GM23338 (cell line): Measurements from ENCODE around the gene ENOSF1. TPM values are rescaled to one million over a fixed set of nuclear protein-coding genes. Genes with fewer than 3 reads are reported as not detected.

Experiments
- ATAC-seq: fragments of 200-7000 bp; cut with Tn5 transposase; 3 replicates; pipeline ENCODE4 v1.9.1; 2020
- DNase-seq: peaks from one replicate; pipeline ENCODE4 v3.0.0-alpha.2; 2015; ENCODE audit warnings: low spot score
- H2AFZ ChIP-seq: fragments of 200-600 bp; sonication (generic); 2 replicates; pipeline ENCODE4 v1.8.0; 2016; ENCODE audit warnings: antibody characterized with exemption, mild to moderate bottlenecking, moderate library complexity
- H3F3A ChIP-seq: fragments of 200-600 bp; sonication (generic); replicated peaks from 2 replicates; pipeline ENCODE4 v1.8.0; 2017; ENCODE audit warnings: antibody characterized with exemption, mixed run types, low read depth
- H3K27ac ChIP-seq: fragments of 200-600 bp; sonication (generic); 2 replicates; pipeline ENCODE4 v1.6.1; 2016; ENCODE audit warnings: low read depth
- H3K27me3 ChIP-seq: fragments of 200-600 bp; sonication (generic); 2 replicates; pipeline ENCODE4 v1.8.0; 2016; ENCODE audit warnings: mild to moderate bottlenecking, mixed run types, moderate library complexity; ENCODE audit not compliant: insufficient read depth
- H3K36me3 ChIP-seq: fragments of 200-600 bp; sonication (generic); 2 replicates; pipeline ENCODE4 v1.8.0; 2016; ENCODE audit warnings: mild to moderate bottlenecking; ENCODE audit not compliant: insufficient read depth
- H3K4me1 ChIP-seq: fragments of 200-600 bp; sonication (generic); 2 replicates; pipeline ENCODE4 v1.8.0; 2016; ENCODE audit warnings: mild to moderate bottlenecking, moderate library complexity; ENCODE audit not compliant: insufficient read depth
- H3K4me2 ChIP-seq: fragments of 200-600 bp; sonication (generic); 2 replicates; pipeline ENCODE4 v1.7.1; 2017; ENCODE audit warnings: mixed run types
- H3K4me3 ChIP-seq: fragments of 200-600 bp; sonication (generic); 2 replicates; pipeline ENCODE4 v1.6.1; 2016; ENCODE audit warnings: mixed run types
- H3K79me2 ChIP-seq: fragments of 200-600 bp; sonication (generic); replicated peaks from 2 replicates; pipeline ENCODE4 v1.8.0; 2017; ENCODE audit warnings: mild to moderate bottlenecking; ENCODE audit not compliant: insufficient read depth
- H3K9me2 ChIP-seq: fragments of 200-600 bp; sonication (generic); 2 replicates; pipeline ENCODE4 v1.8.0; 2017; ENCODE audit not compliant: insufficient read depth
- H4K20me1 ChIP-seq: fragments of 200-600 bp; sonication (generic); replicated peaks from 2 replicates; pipeline ENCODE4 v1.8.0; 2017; ENCODE audit warnings: mild to moderate bottlenecking; ENCODE audit not compliant: insufficient read depth
- H3K27ac Mint-ChIP-seq: 2 replicates; pipeline ENCODE4 v1.8.0; 2020; ENCODE audit warnings: inconsistent platforms, mild to moderate bottlenecking, moderate library complexity, mixed read lengths
- H3K27me3 Mint-ChIP-seq: 3 replicates; pipeline ENCODE4 v1.8.0; 2022; ENCODE audit warnings: low read depth, mild to moderate bottlenecking, moderate library complexity, mixed read lengths, inconsistent platforms; ENCODE audit not compliant: insufficient read depth, poor library complexity
- H3K36me3 Mint-ChIP-seq: 3 replicates; pipeline ENCODE4 v1.8.0; 2021; ENCODE audit warnings: low read depth, mild to moderate bottlenecking, inconsistent platforms, moderate library complexity, mixed read lengths
- H3K4me1 Mint-ChIP-seq: 3 replicates; pipeline ENCODE4 v1.8.0; 2020; ENCODE audit warnings: mild to moderate bottlenecking, inconsistent platforms, mixed read lengths
- H3K4me3 Mint-ChIP-seq: 3 replicates; pipeline ENCODE4 v1.8.0; 2021; ENCODE audit warnings: moderate library complexity, mild to moderate bottlenecking, inconsistent platforms, mixed read lengths
- H3K9me3 Mint-ChIP-seq: 3 replicates; pipeline ENCODE4 v1.8.0; 2020; ENCODE audit warnings: moderate library complexity, mild to moderate bottlenecking, inconsistent platforms, mixed read lengths
- CREB1 ChIP-seq: fragments of 250-450 bp; sonication (Bioruptor Pico); IDR thresholded peaks from 2 replicates; pipeline ENCODE4 v1.5.0; 2020; ENCODE audit warnings: low read depth, mild to moderate bottlenecking, moderate library complexity
- ETS1 ChIP-seq: IDR thresholded peaks from 2 replicates; pipeline ENCODE4 v1.6.1; 2016; ENCODE audit warnings: antibody characterized with exemption
- EZH2 ChIP-seq: fragments of 200-600 bp; sonication (generic); IDR thresholded peaks from one replicate; pipeline ENCODE4 v1.8.0; 2017; ENCODE audit warnings: antibody characterized with exemption, mild to moderate bottlenecking, low read depth; ENCODE audit not compliant: unreplicated experiment
- EZH2phosphoT487 ChIP-seq: fragments of 200-600 bp; sonication (generic); IDR thresholded peaks from one replicate; pipeline ENCODE4 v1.8.1; 2018; ENCODE audit warnings: antibody characterized with exemption; ENCODE audit not compliant: unreplicated experiment
- JUNB ChIP-seq: IDR thresholded peaks from one replicate; pipeline ENCODE4 v1.6.1; 2016; ENCODE audit warnings: antibody characterized with exemption; ENCODE audit not compliant: unreplicated experiment
- NANOG ChIP-seq: IDR thresholded peaks from 2 replicates; pipeline ENCODE4 v1.6.1; 2016; ENCODE audit warnings: antibody characterized with exemption, borderline replicate concordance
- POLR2AphosphoS5 ChIP-seq: IDR thresholded peaks from 2 replicates; pipeline ENCODE4 v1.6.1; 2016; ENCODE audit warnings: antibody characterized with exemption, low read depth
- REST ChIP-seq: IDR thresholded peaks from one replicate; pipeline ENCODE4 v1.6.1; 2018; ENCODE audit warnings: antibody characterized with exemption; ENCODE audit not compliant: unreplicated experiment
- STAT1 ChIP-seq: IDR thresholded peaks from one replicate; pipeline ENCODE4 v1.6.1; 2016; ENCODE audit warnings: antibody characterized with exemption; ENCODE audit not compliant: unreplicated experiment
- ZNF114 ChIP-seq: fragments of 250-450 bp; sonication (Bioruptor Pico); IDR thresholded peaks from 2 replicates; pipeline ENCODE4 v1.5.0; 2020; ENCODE audit warnings: mild to moderate bottlenecking, moderate library complexity
- ZNF331 ChIP-seq: fragments of 250-450 bp; sonication (Bioruptor Pico); IDR thresholded peaks from 2 replicates; pipeline ENCODE4 v1.5.0; 2020; ENCODE audit warnings: low read depth, mild to moderate bottlenecking, moderate library complexity
- ZNF462 ChIP-seq: fragments of 250-450 bp; sonication (Bioruptor Pico); IDR thresholded peaks from 2 replicates; pipeline ENCODE4 v1.5.0; 2020; ENCODE audit warnings: mild to moderate bottlenecking, moderate library complexity
- polyA plus RNA-seq: library from polyadenylated mRNA; unstranded; fragments of >200 nt; fragmentation: Nextera tagmentation; extraction: Ambion mirVana; gene quantifications from 2 replicates; pipeline ENCODE4 v1.2.1, GENCODE V29; 2016
- total RNA-seq: library from RNA; depleted of rRNA; stranded (reverse); fragments of >200 nt; shearing (Covaris generic); gene quantifications from 2 replicates; pipeline ENCODE4 v1.2.3, GENCODE V29; 2014
- TF ChIP-seq, protein P1 (sequence below), 2 experiments: fragments of 200-600 bp in 1 of 2; sonication (generic) in 1 of 2; conservative IDR thresholded peaks; 2 replicates each; pipeline versions ENCODE4 v1.5.1 to v1.6.1; 2016 to 2017; ENCODE audit warnings: antibody characterized with exemption in 2 of 2, low read depth in 2 of 2, mild to moderate bottlenecking in 2 of 2, moderate library complexity in 1 of 2

ENOSF1 gene
- total and polyA plus RNA-seq, 2 experiments from 2014 or later, result 30.1 to 36.4 TPM

- no peak overlapping the region for H3K27ac Mint-ChIP-seq
- Histone ChIP-seq H3K36me3 (peaks cover 24% of the 10 kb centered on the region), H3K4me2 (no peak overlapping the region), H4K20me1 (0 out of 2 replicates have a peak, but pooled peaks cover 8% of the 10 kb centered on the region), H3K79me2 (0 out of 2 replicates have a peak, but pooled peaks cover 4% of the 10 kb centered on the region), H2AFZ (no peak overlapping the region), H3K4me1 (no peaks in the 10 kb centered on the region), H3K9me2 (no peaks in the 10 kb centered on the region), H3K4me3 (no peak overlapping the region), H3K27me3 (no peaks in the 10 kb centered on the region), H3K27ac (no peak overlapping the region), H3F3A (no peaks in the 10 kb centered on the region)
- peaks cover 25% of the 10 kb centered on the region for H3K36me3 Mint-ChIP-seq
- TF ChIP-seq ZNF462 (CRISPR knock-in tag) (no peak), POLR2AphosphoS5 (no peak), REST (no peak), NANOG (no peak), JUNB (no peak), ZNF331 (CRISPR knock-in tag) (no peak), CREB1 (no peak), EZH2phosphoT487 (no peak), ZNF114 (CRISPR knock-in tag) (no peak), EZH2 (no peak), ETS1 (no peak), STAT1 (no peak)
- TF ChIP-seq, protein P1, sequence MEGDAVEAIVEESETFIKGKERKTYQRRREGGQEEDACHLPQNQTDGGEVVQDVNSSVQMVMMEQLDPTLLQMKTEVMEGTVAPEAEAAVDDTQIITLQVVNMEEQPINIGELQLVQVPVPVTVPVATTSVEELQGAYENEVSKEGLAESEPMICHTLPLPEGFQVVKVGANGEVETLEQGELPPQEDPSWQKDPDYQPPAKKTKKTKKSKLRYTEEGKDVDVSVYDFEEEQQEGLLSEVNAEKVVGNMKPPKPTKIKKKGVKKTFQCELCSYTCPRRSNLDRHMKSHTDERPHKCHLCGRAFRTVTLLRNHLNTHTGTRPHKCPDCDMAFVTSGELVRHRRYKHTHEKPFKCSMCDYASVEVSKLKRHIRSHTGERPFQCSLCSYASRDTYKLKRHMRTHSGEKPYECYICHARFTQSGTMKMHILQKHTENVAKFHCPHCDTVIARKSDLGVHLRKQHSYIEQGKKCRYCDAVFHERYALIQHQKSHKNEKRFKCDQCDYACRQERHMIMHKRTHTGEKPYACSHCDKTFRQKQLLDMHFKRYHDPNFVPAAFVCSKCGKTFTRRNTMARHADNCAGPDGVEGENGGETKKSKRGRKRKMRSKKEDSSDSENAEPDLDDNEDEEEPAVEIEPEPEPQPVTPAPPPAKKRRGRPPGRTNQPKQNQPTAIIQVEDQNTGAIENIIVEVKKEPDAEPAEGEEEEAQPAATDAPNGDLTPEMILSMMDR (conservative IDR thresholded peaks at IDR 0.05; ENCODE audit: low read depth in 2 of 2), result no peak
- ATAC-seq (no peak), DNase-seq (no peak)
- no peaks in the 10 kb centered on the region for H3K27me3 Mint-ChIP-seq
- H3K4me1 Mint-ChIP-seq, result no peaks in the 10 kb centered on the region
- H3K4me3 Mint-ChIP-seq, result no peak overlapping the region
- H3K9me3 Mint-ChIP-seq, result no peaks in the 10 kb centered on the region
Measured at GRCh38 chr18:750456-750855, 38.0 kb upstream of the ENOSF1 start.
